Metanephros (tissue), 2 donors: ENCODE results near the gene GAGE12H. TPM values are rescaled to one million over a fixed set of nuclear protein-coding genes. Genes with fewer than 3 reads are reported as not detected.

Experiments
- small RNA-seq: library from RNA; depleted of rRNA; stranded (forward); fragments of <200 nt; gene quantifications from one replicate; pipeline ENCODE3, GENCODE V24; 2014; ENCODE audit warnings: low replicate concordance
- total RNA-seq: library from RNA; depleted of rRNA; stranded (reverse); fragments of >200 nt; gene quantifications from one replicate; pipeline ENCODE4 v1.2.3, GENCODE V29; 2014

Gene GAGE12H
- not detected for total RNA-seq

GRCh38 chrX:49579649-49580048 is at the start of gene GAGE12H:
GAGE12H (plus strand) TSS chrX:49579949; CDS start chrX:49581104, 1,155 bp downstream.

GRCh38 chrX:49531877-49532276 is 47.9 kb upstream of the GAGE12H start, which contains the start of gene GAGE12C:
GAGE12C (plus strand) TSS chrX:49532177; CDS start chrX:49533332, 1,155 bp downstream.

GRCh38 chrX:49541433-49541832 is 38.3 kb upstream of the GAGE12H start, which contains the start of gene GAGE12D:
GAGE12D (plus strand) TSS chrX:49541733; CDS start chrX:49542888, 1,155 bp downstream.

GRCh38 chrX:49550989-49551388 is 28.8 kb upstream of the GAGE12H start, which contains the start of gene GAGE12E:
GAGE12E (plus strand) TSS chrX:49551289; CDS start chrX:49552444, 1,155 bp downstream.

GRCh38 chrX:49560542-49560941 is 19.2 kb upstream of the GAGE12H start, which contains the start of gene GAGE12F:
GAGE12F (plus strand) TSS chrX:49560842; CDS start chrX:49561997, 1,155 bp downstream.

GRCh38 chrX:49570100-49570499 is 9.6 kb upstream of the GAGE12H start, which contains the start of gene GAGE12G:
GAGE12G (plus strand) TSS chrX:49570400; CDS start chrX:49571555, 1,155 bp downstream.

GRCh38 chrX:49589196-49589595 is 9.4 kb downstream of the GAGE12H start, which contains the start of gene GAGE2A:
GAGE2A (plus strand) TSS chrX:49589496; CDS start chrX:49590651, 1,155 bp downstream.

GRCh38 chrX:49598720-49599119 is 19.0 kb downstream of the GAGE12H start, which contains the start of gene GAGE1:
GAGE1 (plus strand) TSS chrX:49599020; CDS start chrX:49600175, 1,155 bp downstream.

Small RNA genes within 50 kb of the gene (small RNA-seq; reads per million reads assigned to genes)
- gene GAGE12B: not detected

Other genes with a start within 250 kb of the GAGE12H start
- gene GAGE13, start 248.4 kb upstream of the GAGE12H start, total RNA-seq: not detected
- gene GAGE12C, start 47.8 kb upstream of the GAGE12H start, total RNA-seq: not detected
- gene GAGE12D, start 38.2 kb upstream of the GAGE12H start, total RNA-seq: not detected
- not detected for gene GAGE12E, start 28.7 kb upstream of the GAGE12H start, total RNA-seq
- gene GAGE12F, start 19.1 kb upstream of the GAGE12H start, total RNA-seq: not detected
- not detected for gene GAGE12G, start 9.5 kb upstream of the GAGE12H start, total RNA-seq
- not detected for gene GAGE2A, start 9.5 kb downstream of the GAGE12H start, total RNA-seq
- gene GAGE1, start 19.1 kb downstream of the GAGE12H start, total RNA-seq: not detected
- gene PAGE1, start 116.0 kb downstream of the GAGE12H start, total RNA-seq: not detected
- not detected for gene PAGE4, start 249.4 kb downstream of the GAGE12H start, total RNA-seq